Immature natural killer cell (primary cell): Measurements from ENCODE around the gene MORC3. TPM values are rescaled to one million over a fixed set of nuclear protein-coding genes. Genes with fewer than 3 reads are reported as not detected.
"Not testable (repeated sequence)": the region's sequence is repeated elsewhere in the genome, so short reads cannot be mapped to it uniquely, and the experiment has no call there.

Source experiments
- DNase-seq, 3 donors: peaks; one replicate each; pipeline ENCODE4 v3.0.0; 2022; ENCODE audit warnings: mixed read lengths in 1 of 3
- H3K27ac Mint-ChIP-seq, 6 donors: one replicate each; pipeline ENCODE4 v1.8.0; 2020; ENCODE audit warnings: mixed read lengths in 6 of 6, mild to moderate bottlenecking in 5 of 6, inconsistent platforms in 4 of 6, moderate library complexity in 3 of 6
- H3K27me3 Mint-ChIP-seq, 3 donors: one replicate each; pipeline ENCODE4 v1.8.0; 2020 to 2021; ENCODE audit warnings: low read depth in 3 of 3, mild to moderate bottlenecking in 3 of 3, mixed read lengths in 3 of 3, moderate library complexity in 3 of 3, inconsistent platforms in 1 of 3
- H3K36me3 Mint-ChIP-seq, 3 donors: one replicate each; pipeline ENCODE4 v1.8.0; 2020; ENCODE audit warnings: mixed read lengths in 3 of 3, inconsistent platforms in 2 of 3, mild to moderate bottlenecking in 2 of 3
- H3K4me1 Mint-ChIP-seq, 2 donors: one replicate each; pipeline ENCODE4 v1.8.0; 2020; ENCODE audit warnings: inconsistent platforms in 2 of 2, mild to moderate bottlenecking in 2 of 2, mixed read lengths in 2 of 2, moderate library complexity in 1 of 2
- H3K4me3 Mint-ChIP-seq, 5 donors: one replicate each; pipeline ENCODE4 v1.8.0; 2020; ENCODE audit warnings: mild to moderate bottlenecking in 5 of 5, mixed read lengths in 5 of 5, inconsistent platforms in 3 of 5, moderate library complexity in 3 of 5
- H3K9me3 Mint-ChIP-seq, 6 donors: one replicate each; pipeline ENCODE4 v1.8.0; 2020; ENCODE audit warnings: mild to moderate bottlenecking in 6 of 6, mixed read lengths in 6 of 6, inconsistent platforms in 4 of 6, moderate library complexity in 3 of 6
- polyA plus RNA-seq, 3 donors: library from polyadenylated mRNA; unstranded; fragments of 300-500 nt; fragmentation: Illumina TruSeq; gene quantifications; one replicate each; pipeline ENCODE4 v1.2.3, GENCODE V29; 2021

The MORC3 gene
- polyA plus RNA-seq, 3 donors from 2014 or later, result 22.0 to 40.6 (median 25.1) TPM

GRCh38 chr21:36342581-36342980, 22.6 kb downstream of the MORC3 start:
- not testable (repeated sequence) for DNase-seq, H3K9me3 Mint-ChIP-seq, H3K27me3 Mint-ChIP-seq, H3K4me3 Mint-ChIP-seq, H3K27ac Mint-ChIP-seq
- Mint-ChIP-seq H3K4me1 (peaks cover 4 to 12% of the 10 kb centered on the region in 2 donors), H3K36me3 (peaks cover 26 to 38% (median 27%) of the 10 kb centered on the region in 3 donors)

GRCh38 chr21:36344931-36345330, 24.9 kb downstream of the MORC3 start:
- H3K9me3 Mint-ChIP-seq, result no peaks in the 10 kb centered on the region
- H3K4me3 Mint-ChIP-seq, result no peak overlapping the region
- H3K36me3 Mint-ChIP-seq, result peaks cover 17 to 38% (median 25%) of the 10 kb centered on the region in 3 donors
- H3K4me1 Mint-ChIP-seq, result peaks cover 0 to 8% of the 10 kb centered on the region in 2 donors
- H3K27ac Mint-ChIP-seq, result peak overlapping the region in 1 of 6 donors; percentile 41
- H3K27me3 Mint-ChIP-seq, result peaks cover 0 to 1% (median 0%) of the 10 kb centered on the region in 3 donors
- DNase-seq, result no peak

GRCh38 chr21:36347278-36347961, 27.4 kb downstream of the MORC3 start:
- Mint-ChIP-seq H3K9me3 (no peaks in the 10 kb centered on the region), H3K4me1 (peaks cover 2 to 14% of the 10 kb centered on the region in 2 donors), H3K36me3 (peaks cover 10 to 40% (median 21%) of the 10 kb centered on the region in 3 donors)

GRCh38 chr21:36347962-36348328, 27.9 kb downstream of the MORC3 start:
- peaks cover 10 to 43% (median 21%) of the 10 kb centered on the region in 3 donors for H3K36me3 Mint-ChIP-seq
- H3K27ac Mint-ChIP-seq, result peak overlapping the region in 1 of 6 donors; percentile 23
- peaks cover 0 to 1% (median 0%) of the 10 kb centered on the region in 3 donors for H3K27me3 Mint-ChIP-seq
- no peak for DNase-seq
- peaks cover 2 to 14% of the 10 kb centered on the region in 2 donors for H3K4me1 Mint-ChIP-seq
- H3K9me3 Mint-ChIP-seq, result no peaks in the 10 kb centered on the region
- no peak overlapping the region for H3K4me3 Mint-ChIP-seq

More at GRCh38 chr21:36347278-36347961, 27.4 kb downstream of the MORC3 start:
- no peak for DNase-seq
- Mint-ChIP-seq H3K27me3 (peaks cover 0 to 1% (median 0%) of the 10 kb centered on the region in 3 donors), H3K27ac (peak overlapping the region in 3 of 6 donors; percentile 1 to 32 (median 23)), H3K4me3 (no peak overlapping the region)

GRCh38 chr21:36349315-36349714, 29.3 kb downstream of the MORC3 start:
- Mint-ChIP-seq H3K27ac (peak overlapping the region in 1 of 6 donors; percentile 20), H3K9me3 (no peaks in the 10 kb centered on the region), H3K4me3 (no peak overlapping the region), H3K36me3 (peaks cover 9 to 36% (median 15%) of the 10 kb centered on the region in 3 donors), H3K4me1 (peaks cover 3 to 14% of the 10 kb centered on the region in 2 donors), H3K27me3 (no peaks in the 10 kb centered on the region)
- no peak for DNase-seq

GRCh38 chr21:36350282-36350910, 30.4 kb downstream of the MORC3 start:
- Mint-ChIP-seq H3K27ac (peak overlapping the region in 1 of 6 donors; percentile 39), H3K4me3 (no peak overlapping the region), H3K9me3 (no peaks in the 10 kb centered on the region), H3K36me3 (peaks cover 5 to 37% (median 18%) of the 10 kb centered on the region in 3 donors), H3K4me1 (peaks cover 3 to 21% of the 10 kb centered on the region in 2 donors), H3K27me3 (no peaks in the 10 kb centered on the region)
- no peak for DNase-seq

GRCh38 chr21:36354918-36355680, 35.1 kb downstream of the MORC3 start:
- H3K4me1 Mint-ChIP-seq, result peaks cover 3 to 13% of the 10 kb centered on the region in 2 donors
- no peak for DNase-seq
- no peaks in the 10 kb centered on the region for H3K27me3 Mint-ChIP-seq
- H3K4me3 Mint-ChIP-seq, result no peak overlapping the region
- peaks cover 9 to 34% (median 17%) of the 10 kb centered on the region in 3 donors for H3K36me3 Mint-ChIP-seq
- H3K27ac Mint-ChIP-seq, result peak overlapping the region in 2 of 6 donors; percentile 42 to 51
- no peaks in the 10 kb centered on the region for H3K9me3 Mint-ChIP-seq

- no peaks in the 10 kb centered on the region for H3K27me3 Mint-ChIP-seq
- H3K4me1 Mint-ChIP-seq, result peaks cover 3 to 19% of the 10 kb centered on the region in 2 donors
- H3K4me3 Mint-ChIP-seq, result no peak overlapping the region
- H3K27ac Mint-ChIP-seq, result no peak overlapping the region
- no peak for DNase-seq
- no peaks in the 10 kb centered on the region for H3K9me3 Mint-ChIP-seq
- H3K36me3 Mint-ChIP-seq, result peaks cover 15 to 37% (median 20%) of the 10 kb centered on the region in 3 donors
These were observed 35.9 kb downstream of the MORC3 start for GRCh38 chr21:36355868-36356267.

GRCh38 chr21:36359185-36359584, 39.2 kb downstream of the MORC3 start:
- Mint-ChIP-seq H3K27ac (no peak overlapping the region), H3K27me3 (no peaks in the 10 kb centered on the region), H3K9me3 (no peaks in the 10 kb centered on the region), H3K4me1 (peaks cover 0 to 13% of the 10 kb centered on the region in 2 donors), H3K4me3 (no peak overlapping the region), H3K36me3 (peaks cover 14 to 41% (median 33%) of the 10 kb centered on the region in 3 donors)
- DNase-seq, result no peak

GRCh38 chr21:36369064-36369685, 49.2 kb downstream of the MORC3 start:
- DNase-seq, result no peak
- no peak overlapping the region for H3K4me3 Mint-ChIP-seq
- H3K27ac Mint-ChIP-seq, result peak overlapping the region in 2 of 6 donors; percentile 67 to 79
- peaks cover 2 to 13% of the 10 kb centered on the region in 2 donors for H3K4me1 Mint-ChIP-seq
- peaks cover 0 to 2% (median 0%) of the 10 kb centered on the region in 3 donors for H3K27me3 Mint-ChIP-seq
- H3K9me3 Mint-ChIP-seq, result no peaks in the 10 kb centered on the region
- peaks cover 31 to 61% (median 44%) of the 10 kb centered on the region in 3 donors for H3K36me3 Mint-ChIP-seq

- peaks cover 2 to 6% of the 10 kb centered on the region in 2 donors for H3K4me1 Mint-ChIP-seq
- H3K27ac Mint-ChIP-seq, result no peak overlapping the region
- H3K27me3 Mint-ChIP-seq, result no peaks in the 10 kb centered on the region
- peaks cover 16 to 37% (median 24%) of the 10 kb centered on the region in 3 donors for H3K36me3 Mint-ChIP-seq
- H3K9me3 Mint-ChIP-seq, result no peaks in the 10 kb centered on the region
- no peak overlapping the region for H3K4me3 Mint-ChIP-seq
- no peak for DNase-seq
These were observed 56.0 kb downstream of the MORC3 start for GRCh38 chr21:36375994-36376393.

GRCh38 chr21:36377391-36377842, 57.4 kb downstream of the MORC3 start:
- peaks cover 8 to 26% (median 15%) of the 10 kb centered on the region in 3 donors for H3K36me3 Mint-ChIP-seq
- H3K9me3 Mint-ChIP-seq, result no peaks in the 10 kb centered on the region
- H3K4me1 Mint-ChIP-seq, result peaks cover 0 to 2% of the 10 kb centered on the region in 2 donors
- DNase-seq, result no peak
- H3K27me3 Mint-ChIP-seq, result no peaks in the 10 kb centered on the region
- H3K4me3 Mint-ChIP-seq, result no peak overlapping the region
- peak overlapping the region in 3 of 6 donors; percentile 23 to 51 (median 40) for H3K27ac Mint-ChIP-seq

GRCh38 chr21:36379251-36379650, 59.3 kb downstream of the MORC3 start:
- Mint-ChIP-seq H3K4me1 (peaks cover under 1 to 2% of the 10 kb centered on the region in 2 donors), H3K4me3 (no peak overlapping the region), H3K9me3 (no peaks in the 10 kb centered on the region), H3K27me3 (no peaks in the 10 kb centered on the region), H3K36me3 (peaks cover 5 to 18% (median 6%) of the 10 kb centered on the region in 3 donors), H3K27ac (peak overlapping the region in 2 of 6 donors; percentile 30 to 51)
- DNase-seq, result no peak
